ENCODE results near the gene PCK2. TPM values are rescaled to one million over a fixed set of nuclear protein-coding genes. Genes with fewer than 3 reads are reported as not detected.
A peak's percentile ranks its signal among the peaks of the same experiment; 100 is the strongest.

Gene PCK2
- total and polyA plus RNA-seq, 2 of the 13 experiments (the other 11 are each of a cell fraction or from before 2014, with no cell fraction given), result 129 to 272 TPM

DNA sequence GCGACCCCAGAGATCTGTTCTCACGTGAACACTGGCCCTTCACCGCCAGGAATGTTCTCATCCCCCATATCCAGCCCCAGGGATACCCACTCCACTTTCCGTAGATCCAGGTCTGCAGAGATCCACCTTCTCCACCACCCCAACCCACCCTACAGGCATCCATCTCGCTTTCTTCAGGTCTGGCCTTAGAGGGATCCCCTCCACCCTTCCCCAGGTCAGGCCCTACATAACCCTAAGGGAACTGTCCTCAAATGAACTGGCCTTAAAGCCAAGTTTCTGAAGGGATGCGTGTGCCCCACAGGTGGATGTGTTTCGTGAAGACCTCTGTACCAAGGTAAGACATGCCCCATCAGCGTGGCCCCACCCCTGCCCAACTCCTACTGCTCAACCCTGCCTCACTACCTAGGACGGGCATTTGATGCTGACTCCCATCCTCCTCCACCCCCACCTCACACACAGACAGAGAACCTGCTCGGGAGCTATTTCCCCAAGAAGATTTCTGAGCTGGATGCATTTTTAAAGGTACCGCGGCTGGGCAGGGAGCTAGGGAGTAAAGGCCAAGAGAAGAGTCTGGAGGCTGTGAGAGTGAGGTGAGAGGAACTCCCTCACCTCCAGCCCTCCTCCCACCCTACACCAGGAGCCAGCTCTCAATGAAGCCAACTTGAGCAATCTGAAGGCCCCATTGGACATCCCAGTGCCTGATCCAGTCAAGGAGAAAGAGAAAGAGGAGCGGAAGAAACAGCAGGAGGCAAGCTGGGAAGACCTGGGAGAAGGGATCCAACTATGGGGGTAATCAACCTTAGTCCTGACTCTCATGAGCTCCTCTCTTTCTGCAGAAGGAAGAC, 42.8 kb downstream of the PCK2 start (continued):
- TF ChIP-seq RBAK (CRISPR knock-in tag; IDR thresholded peaks at IDR 0.05), result no peak

DNA sequence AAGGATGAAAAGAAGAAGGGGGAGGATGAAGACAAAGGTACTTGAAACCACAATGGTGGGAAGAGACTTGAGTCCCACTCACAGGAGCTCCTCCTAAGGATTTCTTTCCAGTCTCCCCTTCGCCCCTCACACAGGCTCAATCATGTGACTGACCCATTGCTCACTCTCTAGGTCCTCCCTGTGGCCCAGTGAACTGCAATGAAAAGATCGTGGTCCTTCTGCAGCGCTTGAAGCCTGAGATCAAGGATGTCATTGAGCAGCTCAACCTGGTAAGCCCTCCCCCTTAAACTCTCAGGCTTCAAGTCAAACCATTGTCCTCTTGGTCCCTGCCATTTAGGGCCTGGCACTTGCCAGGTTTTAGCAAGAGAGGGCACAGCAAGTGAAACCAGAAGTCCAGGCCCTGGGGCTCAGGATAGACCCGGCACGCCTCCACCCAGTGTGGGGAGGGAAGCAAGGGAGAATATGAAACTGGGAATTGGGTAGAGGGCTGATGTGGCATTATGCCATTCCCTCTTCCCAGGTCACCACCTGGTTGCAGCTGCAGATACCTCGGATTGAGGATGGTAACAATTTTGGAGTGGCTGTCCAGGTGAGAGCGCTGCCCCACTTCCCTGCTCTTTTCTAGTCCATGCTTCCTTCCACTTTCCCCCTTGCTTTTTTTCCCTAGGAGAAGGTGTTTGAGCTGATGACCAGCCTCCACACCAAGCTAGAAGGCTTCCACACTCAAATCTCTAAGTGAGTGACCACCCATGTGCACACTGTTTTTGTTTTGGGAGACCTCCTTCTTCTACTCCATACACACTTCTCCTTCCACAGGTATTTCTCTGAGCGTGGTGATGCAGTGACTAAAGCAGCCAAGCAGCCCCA, 43.7 kb downstream of the PCK2 start:
- no peak for DNase-seq (ENCODE audit: low spot score)
- no peak overlapping the region for H2AFZ ChIP-seq (ENCODE audit: low read length)
- no peak for ATAC-seq
- WGBS (ENCODE audit: low lambda C conversion rate), result 92% methylated on average over 8 of the region's 8 CpGs
- peaks cover 59% of the 10 kb centered on the region for H3K4me1 ChIP-seq (ENCODE audit: insufficient read depth, low read length)
- in situ Hi-C loops (cut with HindIII; ENCODE audit: extremely low pct_ligation_motif_present, low pct_unique_long_range_greater_than_20kb), result loop anchor here (25.0 kb wide), 1 partner anchor 825 kb away; the partner anchor contains the start of genes BCL2L2, PABPN1 and PPP1R3E
- BruUV-seq (replicated peaks), result TSS peak; percentile 61
- CTCF ChIA-PET (ENCODE audit: low intra/inter-chr PET ratio, low total read pairs), result no interaction called here
- peak overlapping the region; percentile 94 for H3K9ac ChIP-seq (ENCODE audit: insufficient read depth, low read depth, low read length)
- no peaks in the 10 kb centered on the region for H3K9me3 ChIP-seq (ENCODE audit: low read length)
- H3K27me3 ChIP-seq (ENCODE audit: control insufficient read depth in 1 of 2, insufficient read depth in 2 of 2, low read length in 2 of 2), result no peaks in the 10 kb centered on the region; a peak in 1 of 5 replicates
- peaks cover 44% of the 10 kb centered on the region for H3K79me2 ChIP-seq (ENCODE audit: insufficient read depth, low read length)
- FAIRE-seq, result no peak
- H3K36me3 ChIP-seq (replicated peaks in 1 of 2; ENCODE audit: control insufficient read depth in 1 of 2, insufficient read depth in 2 of 2, low read length in 2 of 2), result peaks cover 17 to 26% of the 10 kb centered on the region in 2 experiments
- peak overlapping the region; percentile 97 for H3K4me2 ChIP-seq (ENCODE audit: low read depth, low read length)
- H4K20me1 ChIP-seq (ENCODE audit: insufficient read depth, low read length), result peaks cover 11% of the 10 kb centered on the region
- POLR2A ChIA-PET, result interaction anchor here (0.9 to 22.7 kb wide), 15 partner anchors 9 to 1043 kb away, joined by 3 to 977 read pairs (median 27); partner anchors contain the start of genes ACIN1, C14orf119, CHMP4A and CIDEB
- H3K27ac ChIP-seq (ENCODE audit: extremely low read length, insufficient read depth, low read length), result peak overlapping the region; percentile 75
- H3K4me3 ChIP-seq (replicated peaks in 1 of 3; ENCODE audit: insufficient read depth in 1 of 3, low read depth in 2 of 3, low read length in 3 of 3), result peak overlapping the region; percentile 91 to 98 (median 93); a peak in 4 of 6 replicates
- intact Hi-C loops (cut with micrococcal nuclease; ENCODE audit: unreplicated experiment), result no loop called here
- TF ChIP-seq ZNF792 (CRISPR knock-in tag; IDR thresholded peaks at IDR 0.05) (no peak), ZNF598 (CRISPR knock-in tag; IDR thresholded peaks at IDR 0.05; ENCODE audit: borderline replicate concordance) (no peak), ZNF678 (CRISPR knock-in tag; IDR thresholded peaks at IDR 0.05) (no peak), SMARCE1 (IDR thresholded peaks at IDR 0.05; ENCODE audit: borderline replicate concordance) (no peak), PPARG (CRISPR knock-in tag; conservative IDR thresholded peaks at IDR 0.05) (0 out of 2 replicates have a peak, but pooled peaks have one; percentile 8), KMT2A (CRISPR knock-in tag; IDR thresholded peaks at IDR 0.05) (no peak)
- TF ChIP-seq, protein P1, sequence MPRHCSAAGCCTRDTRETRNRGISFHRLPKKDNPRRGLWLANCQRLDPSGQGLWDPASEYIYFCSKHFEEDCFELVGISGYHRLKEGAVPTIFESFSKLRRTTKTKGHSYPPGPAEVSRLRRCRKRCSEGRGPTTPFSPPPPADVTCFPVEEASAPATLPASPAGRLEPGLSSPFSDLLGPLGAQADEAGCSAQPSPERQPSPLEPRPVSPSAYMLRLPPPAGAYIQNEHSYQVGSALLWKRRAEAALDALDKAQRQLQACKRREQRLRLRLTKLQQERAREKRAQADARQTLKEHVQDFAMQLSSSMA (CRISPR knock-in tag; IDR thresholded peaks at IDR 0.05), result peak; percentile 55; the same call in 1 of the 2 replicates
- TF ChIP-seq, protein P2, sequence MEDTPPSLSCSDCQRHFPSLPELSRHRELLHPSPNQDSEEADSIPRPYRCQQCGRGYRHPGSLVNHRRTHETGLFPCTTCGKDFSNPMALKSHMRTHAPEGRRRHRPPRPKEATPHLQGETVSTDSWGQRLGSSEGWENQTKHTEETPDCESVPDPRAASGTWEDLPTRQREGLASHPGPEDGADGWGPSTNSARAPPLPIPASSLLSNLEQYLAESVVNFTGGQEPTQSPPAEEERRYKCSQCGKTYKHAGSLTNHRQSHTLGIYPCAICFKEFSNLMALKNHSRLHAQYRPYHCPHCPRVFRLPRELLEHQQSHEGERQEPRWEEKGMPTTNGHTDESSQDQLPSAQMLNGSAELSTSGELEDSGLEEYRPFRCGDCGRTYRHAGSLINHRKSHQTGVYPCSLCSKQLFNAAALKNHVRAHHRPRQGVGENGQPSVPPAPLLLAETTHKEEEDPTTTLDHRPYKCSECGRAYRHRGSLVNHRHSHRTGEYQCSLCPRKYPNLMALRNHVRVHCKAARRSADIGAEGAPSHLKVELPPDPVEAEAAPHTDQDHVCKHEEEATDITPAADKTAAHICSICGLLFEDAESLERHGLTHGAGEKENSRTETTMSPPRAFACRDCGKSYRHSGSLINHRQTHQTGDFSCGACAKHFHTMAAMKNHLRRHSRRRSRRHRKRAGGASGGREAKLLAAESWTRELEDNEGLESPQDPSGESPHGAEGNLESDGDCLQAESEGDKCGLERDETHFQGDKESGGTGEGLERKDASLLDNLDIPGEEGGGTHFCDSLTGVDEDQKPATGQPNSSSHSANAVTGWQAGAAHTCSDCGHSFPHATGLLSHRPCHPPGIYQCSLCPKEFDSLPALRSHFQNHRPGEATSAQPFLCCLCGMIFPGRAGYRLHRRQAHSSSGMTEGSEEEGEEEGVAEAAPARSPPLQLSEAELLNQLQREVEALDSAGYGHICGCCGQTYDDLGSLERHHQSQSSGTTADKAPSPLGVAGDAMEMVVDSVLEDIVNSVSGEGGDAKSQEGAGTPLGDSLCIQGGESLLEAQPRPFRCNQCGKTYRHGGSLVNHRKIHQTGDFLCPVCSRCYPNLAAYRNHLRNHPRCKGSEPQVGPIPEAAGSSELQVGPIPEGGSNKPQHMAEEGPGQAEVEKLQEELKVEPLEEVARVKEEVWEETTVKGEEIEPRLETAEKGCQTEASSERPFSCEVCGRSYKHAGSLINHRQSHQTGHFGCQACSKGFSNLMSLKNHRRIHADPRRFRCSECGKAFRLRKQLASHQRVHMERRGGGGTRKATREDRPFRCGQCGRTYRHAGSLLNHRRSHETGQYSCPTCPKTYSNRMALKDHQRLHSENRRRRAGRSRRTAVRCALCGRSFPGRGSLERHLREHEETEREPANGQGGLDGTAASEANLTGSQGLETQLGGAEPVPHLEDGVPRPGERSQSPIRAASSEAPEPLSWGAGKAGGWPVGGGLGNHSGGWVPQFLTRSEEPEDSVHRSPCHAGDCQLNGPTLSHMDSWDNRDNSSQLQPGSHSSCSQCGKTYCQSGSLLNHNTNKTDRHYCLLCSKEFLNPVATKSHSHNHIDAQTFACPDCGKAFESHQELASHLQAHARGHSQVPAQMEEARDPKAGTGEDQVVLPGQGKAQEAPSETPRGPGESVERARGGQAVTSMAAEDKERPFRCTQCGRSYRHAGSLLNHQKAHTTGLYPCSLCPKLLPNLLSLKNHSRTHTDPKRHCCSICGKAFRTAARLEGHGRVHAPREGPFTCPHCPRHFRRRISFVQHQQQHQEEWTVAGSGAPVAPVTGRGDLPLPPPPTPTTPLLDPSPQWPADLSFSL (CRISPR knock-in tag; IDR thresholded peaks at IDR 0.05), result no peak
- TF ChIP-seq, protein P3, sequence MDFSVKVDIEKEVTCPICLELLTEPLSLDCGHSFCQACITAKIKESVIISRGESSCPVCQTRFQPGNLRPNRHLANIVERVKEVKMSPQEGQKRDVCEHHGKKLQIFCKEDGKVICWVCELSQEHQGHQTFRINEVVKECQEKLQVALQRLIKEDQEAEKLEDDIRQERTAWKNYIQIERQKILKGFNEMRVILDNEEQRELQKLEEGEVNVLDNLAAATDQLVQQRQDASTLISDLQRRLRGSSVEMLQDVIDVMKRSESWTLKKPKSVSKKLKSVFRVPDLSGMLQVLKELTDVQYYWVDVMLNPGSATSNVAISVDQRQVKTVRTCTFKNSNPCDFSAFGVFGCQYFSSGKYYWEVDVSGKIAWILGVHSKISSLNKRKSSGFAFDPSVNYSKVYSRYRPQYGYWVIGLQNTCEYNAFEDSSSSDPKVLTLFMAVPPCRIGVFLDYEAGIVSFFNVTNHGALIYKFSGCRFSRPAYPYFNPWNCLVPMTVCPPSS (IDR thresholded peaks at IDR 0.05), result no peak
